Stimulated activated CD4-positive, alpha-beta T cell treated with anti-CD3 and anti-CD28 coated beads, Interleukin-4, amount 100 ng/mL, for 48 hours (primary cell): ENCODE results near the gene FKBP4.

Source experiments
- DNase-seq, 2 donors: peaks; one replicate each; pipeline ENCODE4 v3.0.0-alpha.2; 2020; ENCODE audit warnings: low read depth in 2 of 2

The FKBP4 gene

DNA sequence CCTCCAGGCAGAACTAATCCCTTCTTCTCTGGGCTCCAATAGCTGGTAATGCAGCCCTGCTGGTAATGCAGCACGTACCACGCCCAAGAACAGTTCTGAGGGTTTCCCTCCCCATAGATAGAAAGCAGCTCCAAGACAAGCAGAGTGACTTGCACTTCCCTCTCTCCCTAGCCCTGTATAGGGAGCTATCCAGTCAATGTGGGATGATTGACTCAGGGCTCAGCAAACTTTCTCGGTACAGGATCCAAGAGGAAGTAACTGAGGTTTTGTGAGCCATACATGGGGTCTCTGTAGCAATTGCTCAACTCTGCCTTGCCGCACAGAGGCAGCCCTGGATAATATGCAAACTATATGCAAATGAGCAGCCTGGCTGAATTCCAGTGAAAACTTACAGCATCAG lies 15.5 kb upstream of the FKBP4 start:
- no peak for DNase-seq

DNA sequence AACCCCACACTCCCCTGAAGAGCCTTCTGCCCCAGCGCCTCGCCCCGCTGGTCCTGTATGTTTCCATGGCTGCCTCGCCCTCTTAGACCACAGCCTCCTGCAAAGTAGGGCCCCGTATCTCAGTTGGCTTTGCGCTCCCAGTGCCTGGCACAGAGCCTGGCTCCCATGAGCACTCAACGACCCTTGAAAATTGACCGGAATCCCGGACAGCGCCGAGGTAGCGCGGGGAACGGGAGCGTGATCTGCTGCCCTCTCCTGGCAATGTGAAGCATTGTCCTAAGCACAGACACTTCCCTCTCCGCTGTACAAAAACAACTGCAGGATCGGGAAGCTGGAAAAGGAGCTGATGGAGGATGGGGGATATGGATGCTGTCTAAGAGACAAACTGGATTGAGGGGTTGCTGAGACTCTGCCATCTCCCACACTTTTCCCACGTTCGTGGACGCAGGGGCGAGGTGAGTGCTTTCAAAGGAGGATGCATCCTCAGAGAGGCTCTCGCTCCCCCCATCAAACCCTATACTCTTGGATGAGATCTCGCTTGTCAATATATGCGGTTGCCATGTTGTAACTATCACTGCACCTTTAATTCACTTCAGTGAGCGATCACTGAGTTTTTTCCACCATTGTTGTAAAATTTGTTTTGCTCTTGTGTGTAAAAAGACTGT lies 10.7 kb upstream of the FKBP4 start:
- peak; percentile 26 to 38 for DNase-seq

DNA sequence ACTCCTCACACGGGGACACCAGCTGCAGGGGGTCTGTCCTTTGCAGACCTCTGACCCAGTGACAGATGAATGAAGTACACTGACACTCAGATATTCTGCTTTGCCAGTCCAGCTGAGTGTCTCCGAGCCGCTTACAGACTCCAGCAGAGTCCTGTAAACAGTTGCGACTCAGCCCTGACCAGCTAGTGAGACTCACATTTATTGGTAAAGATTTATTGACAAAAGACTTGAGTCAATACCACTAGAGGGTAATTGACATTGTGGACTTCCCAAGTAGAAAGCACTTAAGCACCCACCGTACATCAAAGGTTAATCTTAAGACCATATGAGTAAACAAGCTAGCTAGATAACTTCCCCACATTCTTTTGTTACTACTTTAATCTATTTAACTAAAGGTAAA lies 9.8 kb upstream of the FKBP4 start:
- DNase-seq: no peak

- no peak for DNase-seq
Measured at GRCh38 chr12:2791089-2791488, 3.7 kb upstream of the FKBP4 start.

DNA sequence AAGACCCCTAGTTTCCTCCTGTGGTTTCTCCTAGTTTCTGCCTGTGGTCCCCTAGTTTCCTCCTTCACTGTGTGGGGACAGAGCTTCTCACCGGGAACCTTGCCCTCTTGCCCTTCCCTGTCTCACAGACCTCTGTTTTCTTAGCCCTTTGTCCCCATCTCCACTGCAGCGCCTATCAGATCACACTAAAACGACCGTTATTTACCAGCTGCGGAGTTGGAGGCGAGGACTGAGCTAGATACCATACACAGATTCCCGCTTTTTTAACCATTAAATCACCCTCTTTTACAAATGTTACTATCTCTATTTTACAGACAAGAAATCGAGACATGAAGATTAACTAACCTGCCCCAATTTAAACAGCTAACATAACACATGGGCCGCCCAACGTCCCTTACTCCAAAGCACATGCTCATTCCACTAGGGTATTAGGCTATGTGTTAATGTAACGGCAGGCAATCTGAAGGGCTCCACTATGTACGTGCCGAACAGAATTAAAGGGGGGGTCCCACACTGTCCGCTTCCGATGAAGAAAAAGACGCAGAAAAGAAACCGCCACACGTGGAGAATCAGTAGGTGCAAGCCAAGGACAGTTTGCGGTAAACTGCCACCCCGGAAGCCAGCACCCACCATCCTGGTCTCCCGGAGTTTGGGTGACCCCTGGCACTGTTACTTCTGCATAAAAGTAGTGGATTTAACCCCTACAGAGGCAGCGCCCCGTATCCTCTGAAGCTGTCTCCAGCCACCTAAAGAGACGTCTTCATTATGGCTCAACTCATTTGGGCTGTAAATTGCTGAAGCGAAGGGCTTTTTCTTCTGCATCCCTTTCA lies 1.9 kb upstream of the FKBP4 start:
- no peak for DNase-seq

DNA sequence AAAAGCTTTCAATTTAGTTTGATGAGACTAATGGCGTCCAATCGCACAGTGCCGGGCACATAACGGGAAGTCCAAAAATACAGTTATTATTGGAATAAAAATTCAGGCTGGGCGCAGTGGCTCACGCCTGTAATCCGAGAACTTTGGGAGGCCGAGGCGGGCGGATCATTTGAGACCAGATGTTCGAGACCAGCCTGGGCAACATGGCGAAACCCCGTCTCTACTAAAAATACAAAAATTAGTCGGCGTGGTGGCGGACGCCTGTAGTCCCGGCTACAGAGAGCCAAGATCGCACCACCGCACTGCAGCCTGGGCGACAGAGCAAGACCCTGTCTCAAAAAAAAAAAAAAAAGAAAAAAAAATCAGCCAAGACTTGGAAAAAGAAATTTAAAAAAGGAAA lies 1.2 kb upstream of the FKBP4 start:
- no peak for DNase-seq

- DNase-seq: peak in 1 of 2 donors; percentile 18
Measured at GRCh38 chr12:2794191-2794735, 507 bp upstream of the FKBP4 start.

GRCh38 chr12:2795291-2796186 lies 769 bp downstream of the FKBP4 start:
- peak; percentile 60 to 67 for DNase-seq

- DNase-seq: no peak
Measured at GRCh38 chr12:2796187-2796666, 1.5 kb downstream of the FKBP4 start.

- DNase-seq: no peak
Measured at GRCh38 chr12:2797721-2798418, 3.1 kb downstream of the FKBP4 start.

DNA sequence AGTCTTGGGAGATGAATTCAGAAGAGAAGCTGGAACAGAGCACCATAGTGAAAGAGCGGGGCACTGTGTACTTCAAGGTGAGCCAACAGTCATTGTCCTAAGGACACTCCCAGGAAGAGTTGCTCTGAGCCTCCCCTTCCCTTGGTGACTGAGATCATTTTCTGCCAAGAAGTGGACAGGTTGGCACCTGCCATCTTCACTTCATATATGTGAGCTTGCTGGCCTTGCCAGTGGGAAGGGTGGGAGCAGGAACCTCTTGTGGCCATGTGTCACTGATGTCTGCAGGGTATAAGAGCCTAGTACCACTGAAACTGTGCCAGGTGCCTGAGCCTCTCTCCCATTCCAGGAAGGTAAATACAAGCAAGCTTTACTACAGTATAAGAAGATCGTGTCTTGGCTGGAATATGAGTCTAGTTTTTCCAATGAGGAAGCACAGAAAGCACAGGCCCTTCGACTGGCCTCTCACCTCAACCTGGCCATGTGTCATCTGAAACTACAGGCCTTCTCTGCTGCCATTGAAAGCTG lies 5.3 kb downstream of the FKBP4 start:
- DNase-seq: no peak

GRCh38 chr12:2801044-2801783 lies 6.4 kb downstream of the FKBP4 start:
- no peak for DNase-seq

DNA sequence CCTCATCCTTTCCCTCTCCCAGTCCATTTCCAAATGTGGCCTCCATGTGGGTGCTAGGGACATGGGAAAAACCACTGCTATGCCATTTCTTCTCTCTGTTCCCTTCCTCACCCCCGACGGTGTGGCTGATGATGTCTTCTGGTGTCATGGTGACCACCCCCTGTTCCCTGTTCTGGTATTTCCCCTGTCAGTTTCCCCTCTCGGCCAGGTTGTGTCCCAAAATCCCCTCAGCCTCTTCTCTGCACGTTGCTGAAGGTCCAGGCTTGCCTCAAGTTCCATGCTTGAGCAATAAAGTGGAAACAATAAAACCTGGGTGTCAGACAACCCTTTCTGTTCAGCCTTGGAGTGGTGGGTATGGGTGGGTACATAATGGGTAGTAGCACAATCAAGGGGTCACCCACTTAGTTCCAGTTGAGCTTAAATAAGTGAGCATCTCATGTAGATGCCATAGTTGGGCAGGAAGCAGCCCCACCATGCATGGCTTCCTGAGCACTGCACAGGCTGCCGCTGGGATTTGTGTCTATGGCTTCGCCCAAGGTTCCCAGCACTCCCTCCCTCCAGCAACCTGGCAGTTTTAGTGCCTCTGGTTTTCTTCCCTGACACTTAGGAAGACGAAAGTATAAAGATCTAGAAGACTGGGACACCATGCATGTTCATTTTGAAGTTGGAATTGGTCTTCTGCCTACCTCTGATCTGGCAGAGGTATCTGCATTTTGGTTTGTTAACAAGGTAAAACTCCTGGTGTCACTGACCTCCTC lies 9.0 kb downstream of the FKBP4 start:
- no peak for DNase-seq

- DNase-seq: no peak
Measured at GRCh38 chr12:2804393-2805142, 9.8 kb downstream of the FKBP4 start.

DNA sequence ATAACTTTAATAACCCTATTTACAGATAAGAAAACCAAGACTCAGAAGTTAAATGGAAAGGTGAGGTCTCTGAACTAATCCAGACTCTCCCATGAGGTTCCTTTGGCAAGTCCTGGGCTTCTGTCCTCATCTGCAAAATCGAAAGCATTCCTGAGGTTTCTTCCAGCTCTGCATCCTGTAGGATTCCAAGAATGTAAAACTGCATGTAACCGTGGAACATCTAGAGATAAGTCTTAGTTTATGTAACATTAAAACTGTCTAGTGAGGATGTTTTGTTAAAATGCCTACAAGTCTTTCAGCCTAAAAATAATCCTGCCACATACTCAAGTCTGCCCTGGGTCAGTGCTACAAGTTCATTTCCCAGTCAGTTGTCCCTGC lies 10.4 kb downstream of the FKBP4 start:
- no peak for DNase-seq

DNA sequence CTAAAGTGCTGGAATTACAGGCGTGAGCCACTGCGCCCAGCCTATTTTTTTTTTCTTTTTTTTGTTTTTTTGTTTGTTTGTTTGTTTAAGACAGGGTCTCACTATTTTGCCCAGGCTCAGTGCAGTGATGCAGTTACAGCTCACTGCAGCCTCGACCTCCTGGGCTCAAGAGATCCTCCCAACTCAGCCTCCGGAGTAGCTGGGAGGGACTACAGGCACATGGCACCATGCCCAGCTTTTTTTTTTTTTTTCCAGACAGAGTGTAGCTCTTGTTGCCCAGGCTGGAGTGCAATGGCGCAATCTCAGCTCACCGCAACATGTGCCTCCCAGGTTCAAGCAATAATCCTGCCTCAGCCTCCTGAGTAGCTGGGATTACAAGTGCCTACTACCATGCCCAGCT lies 11.9 kb downstream of the FKBP4 start:
- no peak for DNase-seq

DNA sequence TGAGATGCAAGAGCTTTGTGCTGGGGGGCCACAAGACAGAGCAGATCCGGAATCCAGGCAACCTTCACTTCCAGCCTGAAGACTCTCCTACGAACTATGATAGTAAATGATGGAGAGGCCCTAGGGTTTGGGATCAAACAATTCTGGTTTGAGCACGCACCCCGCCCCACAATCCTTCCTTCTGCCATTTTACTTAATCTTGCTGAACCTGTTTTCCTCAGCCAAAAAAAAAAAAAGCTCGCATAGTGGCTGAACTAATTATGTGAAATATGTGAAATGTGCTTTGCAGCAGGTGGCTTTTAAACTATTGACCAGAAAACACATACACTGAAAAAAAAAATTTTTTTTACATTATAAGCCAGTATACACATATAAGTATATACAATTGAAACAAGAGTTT lies 17.0 kb downstream of the FKBP4 start:
- DNase-seq: no peak

DNA sequence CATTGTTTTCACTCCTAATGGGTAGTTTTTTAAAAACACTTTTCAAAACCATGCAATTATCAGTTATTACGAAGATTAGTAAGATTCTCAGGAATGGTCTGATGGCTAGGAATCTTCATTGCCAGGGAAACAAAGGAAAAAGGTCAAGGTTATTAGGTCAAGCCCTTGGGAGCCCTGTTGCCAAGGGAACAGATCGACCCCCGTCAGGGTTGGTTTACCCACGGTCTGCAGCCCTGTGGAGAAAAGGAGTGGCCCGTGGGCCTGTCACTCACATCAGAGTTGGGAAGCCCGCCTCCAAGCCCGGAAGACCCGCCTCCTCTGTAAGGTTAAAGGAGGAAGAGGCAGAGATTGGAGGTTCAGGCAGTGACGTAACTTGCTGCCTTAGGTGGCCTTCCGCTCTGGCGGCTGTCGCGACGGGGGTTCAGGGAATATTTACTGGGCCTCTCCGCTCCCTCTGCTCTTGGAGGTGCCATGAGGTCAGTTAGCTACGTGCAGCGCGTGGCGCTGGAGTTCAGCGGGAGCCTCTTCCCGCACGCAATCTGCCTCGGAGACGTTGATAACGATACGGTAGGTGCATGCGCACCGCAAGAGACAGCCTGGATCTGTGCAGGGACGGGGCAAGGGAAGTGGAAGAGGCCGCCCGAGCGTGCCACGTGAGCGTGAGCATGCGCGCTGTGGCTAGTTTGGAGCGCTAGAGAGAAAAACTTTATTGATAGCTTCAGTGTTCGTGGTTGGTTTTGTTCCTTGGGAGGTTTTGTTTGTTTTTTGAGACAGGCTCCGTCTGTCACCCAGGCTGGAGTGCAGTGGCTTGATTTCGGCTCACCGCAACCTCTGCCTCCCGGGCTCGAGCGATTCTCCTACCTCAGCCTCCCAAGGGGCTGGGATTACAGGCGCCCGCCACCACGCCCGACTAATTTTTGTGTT lies 17.8 kb downstream of the FKBP4 start, which contains the start of gene ITFG2:
TSS of gene ITFG2 (plus strand) at position 379 of the 924 bp plus-strand sequence. CDS start at position 472, 93 bp downstream.
- DNase-seq: peak; percentile 90 to 96
